Measurements from ENCODE around the gene POLRMT.
"Not testable (repeated sequence)": the region's sequence is repeated elsewhere in the genome, so short reads cannot be mapped to it uniquely, and the experiment has no call there.

DNA sequence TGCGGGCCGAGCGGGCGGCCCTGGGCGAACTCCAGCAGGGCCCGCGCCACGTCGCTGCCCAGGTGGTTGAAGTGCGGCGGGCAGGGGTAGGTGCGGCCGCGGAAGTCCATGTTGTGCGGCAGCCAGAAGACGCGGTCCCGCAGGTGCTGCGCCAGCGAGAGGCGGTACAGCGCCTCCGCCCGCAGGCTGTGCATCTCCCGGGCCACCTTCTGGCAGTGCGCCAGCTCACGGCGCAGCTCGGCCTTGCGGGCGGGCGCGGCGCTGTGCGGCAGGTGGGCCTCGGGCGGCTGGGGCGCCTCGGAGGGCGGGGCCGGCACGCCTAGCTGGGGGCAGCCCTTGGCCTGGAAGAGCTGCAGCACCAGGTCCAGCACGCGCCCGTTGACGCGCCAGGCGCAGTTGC is 12.1 kb downstream of the POLRMT start:
- TF ChIP-seq, protein P1, sequence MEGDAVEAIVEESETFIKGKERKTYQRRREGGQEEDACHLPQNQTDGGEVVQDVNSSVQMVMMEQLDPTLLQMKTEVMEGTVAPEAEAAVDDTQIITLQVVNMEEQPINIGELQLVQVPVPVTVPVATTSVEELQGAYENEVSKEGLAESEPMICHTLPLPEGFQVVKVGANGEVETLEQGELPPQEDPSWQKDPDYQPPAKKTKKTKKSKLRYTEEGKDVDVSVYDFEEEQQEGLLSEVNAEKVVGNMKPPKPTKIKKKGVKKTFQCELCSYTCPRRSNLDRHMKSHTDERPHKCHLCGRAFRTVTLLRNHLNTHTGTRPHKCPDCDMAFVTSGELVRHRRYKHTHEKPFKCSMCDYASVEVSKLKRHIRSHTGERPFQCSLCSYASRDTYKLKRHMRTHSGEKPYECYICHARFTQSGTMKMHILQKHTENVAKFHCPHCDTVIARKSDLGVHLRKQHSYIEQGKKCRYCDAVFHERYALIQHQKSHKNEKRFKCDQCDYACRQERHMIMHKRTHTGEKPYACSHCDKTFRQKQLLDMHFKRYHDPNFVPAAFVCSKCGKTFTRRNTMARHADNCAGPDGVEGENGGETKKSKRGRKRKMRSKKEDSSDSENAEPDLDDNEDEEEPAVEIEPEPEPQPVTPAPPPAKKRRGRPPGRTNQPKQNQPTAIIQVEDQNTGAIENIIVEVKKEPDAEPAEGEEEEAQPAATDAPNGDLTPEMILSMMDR (IDR thresholded peaks at IDR 0.05): not testable (repeated sequence)
- not testable (repeated sequence) for TF ChIP-seq POLR2A, POLR2AphosphoS5 (IDR thresholded peaks at IDR 0.05)
